Tibial nerve (tissue), 3 donors: ENCODE measurements around the gene CAMK1D.

ENCODE experiments used
- POLR2A ChIP-seq, 2 donors: fragments of 450-650 bp; IDR thresholded peaks; one replicate each; pipeline ENCODE4 v1.6.1; 2017; ENCODE audit warnings: antibody characterized with exemption in 2 of 2, mild to moderate bottlenecking in 2 of 2, moderate library complexity in 2 of 2
- TF ChIP-seq, protein P1 (sequence below), 5 experiments: fragments of 200-600 bp in 3 of 5; fragments of 450-650 bp in 2 of 5; sonication (generic) in 3 of 5; IDR thresholded peaks; one replicate each; pipeline ENCODE4 v1.5.1; 2016 to 2019; ENCODE audit warnings: antibody characterized with exemption in 5 of 5, mild to moderate bottlenecking in 3 of 5, moderate library complexity in 2 of 5

DNA sequence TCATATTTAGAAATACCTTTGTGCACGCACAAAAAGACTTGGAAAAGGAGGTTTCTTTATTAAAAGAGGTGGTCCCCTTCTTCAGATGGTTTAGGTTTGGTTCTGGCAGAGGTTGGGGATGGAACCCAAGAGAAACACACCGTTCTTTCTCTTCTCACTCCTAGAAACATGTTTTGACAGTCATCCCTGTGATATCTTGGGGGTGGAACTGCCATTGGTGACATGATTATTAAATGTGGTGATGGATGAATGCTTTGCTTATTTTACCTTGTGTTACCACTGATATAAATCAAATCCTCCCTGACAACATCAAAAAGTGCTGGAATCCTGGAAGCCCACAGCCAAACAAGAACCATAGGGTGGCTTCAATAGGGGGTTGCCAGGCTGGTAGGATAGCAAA, 505.6 kb downstream of the CAMK1D start:
- TF ChIP-seq, protein P1, sequence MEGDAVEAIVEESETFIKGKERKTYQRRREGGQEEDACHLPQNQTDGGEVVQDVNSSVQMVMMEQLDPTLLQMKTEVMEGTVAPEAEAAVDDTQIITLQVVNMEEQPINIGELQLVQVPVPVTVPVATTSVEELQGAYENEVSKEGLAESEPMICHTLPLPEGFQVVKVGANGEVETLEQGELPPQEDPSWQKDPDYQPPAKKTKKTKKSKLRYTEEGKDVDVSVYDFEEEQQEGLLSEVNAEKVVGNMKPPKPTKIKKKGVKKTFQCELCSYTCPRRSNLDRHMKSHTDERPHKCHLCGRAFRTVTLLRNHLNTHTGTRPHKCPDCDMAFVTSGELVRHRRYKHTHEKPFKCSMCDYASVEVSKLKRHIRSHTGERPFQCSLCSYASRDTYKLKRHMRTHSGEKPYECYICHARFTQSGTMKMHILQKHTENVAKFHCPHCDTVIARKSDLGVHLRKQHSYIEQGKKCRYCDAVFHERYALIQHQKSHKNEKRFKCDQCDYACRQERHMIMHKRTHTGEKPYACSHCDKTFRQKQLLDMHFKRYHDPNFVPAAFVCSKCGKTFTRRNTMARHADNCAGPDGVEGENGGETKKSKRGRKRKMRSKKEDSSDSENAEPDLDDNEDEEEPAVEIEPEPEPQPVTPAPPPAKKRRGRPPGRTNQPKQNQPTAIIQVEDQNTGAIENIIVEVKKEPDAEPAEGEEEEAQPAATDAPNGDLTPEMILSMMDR (IDR thresholded peaks at IDR 0.05), result no peak
- TF ChIP-seq POLR2A (IDR thresholded peaks at IDR 0.05), result no peak
